Transverse colon (tissue), 4 donors: ENCODE results near the gene NKX2-8. TPM values are rescaled to one million over a fixed set of nuclear protein-coding genes. Genes with fewer than 3 reads are reported as not detected.

ENCODE experiments used
- DNase-seq: peaks from one replicate; pipeline ENCODE4 v3.0.0-alpha.2; 2019
- H3K27ac ChIP-seq, 4 donors: fragments of 200-600 bp; sonication (generic); 2 replicates each; pipeline ENCODE4 v1.5.1; 2016 to 2018; ENCODE audit warnings: inconsistent platforms in 4 of 4
- H3K27me3 ChIP-seq: fragments of 200-600 bp; sonication (generic); 2 replicates; pipeline ENCODE4 v1.5.1; 2017; ENCODE audit warnings: inconsistent platforms
- H3K36me3 ChIP-seq, 4 donors: fragments of 200-600 bp; sonication (generic); 2 replicates each; pipeline ENCODE4 v1.5.1; 2017 to 2019; ENCODE audit warnings: inconsistent platforms in 4 of 4
- H3K4me1 ChIP-seq, 4 donors: fragments of 200-600 bp; sonication (generic); 2 replicates each; pipeline ENCODE4 v1.5.1; 2017 to 2020; ENCODE audit warnings: inconsistent platforms in 4 of 4
- H3K4me3 ChIP-seq, 4 donors: fragments of 200-600 bp; sonication (generic); 1 replicate in 1 of 4; 2 replicates in 3 of 4; pipeline versions ENCODE4 v1.5.1 to v1.6.1; 2017 to 2019; ENCODE audit warnings: inconsistent platforms in 4 of 4
- H3K9me3 ChIP-seq, 2 donors: fragments of 200-600 bp; sonication (generic); 2 replicates each; pipeline ENCODE4 v1.5.1; 2017 to 2019; ENCODE audit warnings: inconsistent platforms in 2 of 2
- CTCF ChIP-seq, 5 experiments: fragments of 200-600 bp in 3 of 5; fragments of 450-650 bp in 2 of 5; sonication (generic) in 3 of 5; IDR thresholded peaks; 1 replicate in 2 of 5; 2 replicates in 3 of 5; pipeline ENCODE4 v1.5.1; 2016 to 2017; ENCODE audit warnings: antibody characterized with exemption in 5 of 5, inconsistent platforms in 3 of 5, mild to moderate bottlenecking in 2 of 5, moderate library complexity in 1 of 5
- EP300 ChIP-seq: sonication (generic); formaldehyde crosslinking; IDR thresholded peaks from one replicate; pipeline ENCODE4 v1.6.1; 2017; ENCODE audit warnings: antibody characterized with exemption, low read depth
- POLR2A ChIP-seq: fragments of 450-650 bp; IDR thresholded peaks from one replicate; pipeline ENCODE4 v1.6.1; 2016; ENCODE audit warnings: antibody characterized with exemption, mild to moderate bottlenecking, moderate library complexity
- POLR2AphosphoS5 ChIP-seq, 3 donors: sonication (generic); formaldehyde crosslinking; IDR thresholded peaks; one replicate each; pipeline ENCODE4 v1.6.1; 2016; ENCODE audit warnings: antibody characterized with exemption in 3 of 3
- WGBS, 2 donors: methylation state at CpG; one replicate each; pipeline ENCODE4 v1.1.5; 2018; ENCODE audit warnings: low coverage in 1 of 2; 5-methylcytosine and 5-hydroxymethylcytosine counted together
- in situ Hi-C, 4 donors: fragments of 200-750 bp; cut with MboI; loops; one replicate each; pipeline versions ENCODE4 v1.15.0 to v1.15.1; 2017; ENCODE audit warnings: low sequenced_read_pairs in 3 of 4, low pct_ligation_motif_present in 1 of 4, low pct_unique_long_range_greater_than_20kb in 1 of 4
- intact Hi-C: fragments of 100-400 bp; cut with DNase I; formaldehyde crosslinking; loops from one replicate; pipeline ENCODE4 v1.15.1; 2023; ENCODE audit warnings: low total_unique reads
- total RNA-seq, 4 donors: library from RNA; depleted of rRNA; stranded (reverse); fragments of >200 nt; gene quantifications; one replicate each; pipeline ENCODE4 v1.1.0, GENCODE V29; 2016

The NKX2-8 gene
- total RNA-seq, result not detected

GRCh38 chr14:36582011-36582873 lies at the start of gene NKX2-8:
TSS of gene NKX2-8 (minus strand) at chr14:36582614. CDS start at chr14:36582389, 225 bp downstream.
- H3K4me1 ChIP-seq, result peaks cover 0 to 30% (median 23%) of the 10 kb centered on the region in 4 donors
- no peak within 1 kb of the TSS for H3K27ac ChIP-seq
- peaks cover 100% of the 10 kb centered on the region for H3K27me3 ChIP-seq
- peak within 1 kb of the TSS in 3 of 4 donors; percentile 12 to 51 (median 34) for H3K4me3 ChIP-seq
- intact Hi-C loops (no loop called here), in situ Hi-C loops (no loop called here)
- H3K36me3 ChIP-seq, result no peaks in the 10 kb centered on the region
- WGBS, 2 donors, result 13% methylated on average over 31 of the region's 62 CpGs; no CpG with 5 or more reads in 1 of the 2 donors
- no peak for TF ChIP-seq POLR2A
- TF ChIP-seq POLR2AphosphoS5 (IDR thresholded peaks at IDR 0.05), result no peak
- TF ChIP-seq CTCF (IDR thresholded peaks at IDR 0.05), result no peak
- no peak for TF ChIP-seq EP300
- no peaks in the 10 kb centered on the region for H3K9me3 ChIP-seq
- DNase-seq, result no peak

GRCh38 chr14:36627981-36628380 lies 45.6 kb upstream of the NKX2-8 start:
- Histone ChIP-seq H3K27ac (no peak overlapping the region), H3K4me1 (no peaks in the 10 kb centered on the region), H3K9me3 (no peaks in the 10 kb centered on the region), H3K4me3 (no peak overlapping the region), H3K27me3 (peaks cover 11% of the 10 kb centered on the region), H3K36me3 (no peaks in the 10 kb centered on the region)
- in situ Hi-C loops (loop anchor here in 1 of 4 donors (25.0 kb wide), 1 partner anchor 309 kb away; no protein-coding TSS in a partner anchor), intact Hi-C loops (no loop called here)
- no peak for DNase-seq
- TF ChIP-seq EP300 (no peak), POLR2A (no peak), CTCF (IDR thresholded peaks at IDR 0.05) (no peak), POLR2AphosphoS5 (IDR thresholded peaks at IDR 0.05) (no peak)
- 72 to 100% methylated on average over 1 to 3 of the region's 3 CpGs for WGBS, 2 donors

GRCh38 chr14:36626151-36626550 lies 43.7 kb upstream of the NKX2-8 start:
- H3K4me3 ChIP-seq, result no peak overlapping the region
- no peak for TF ChIP-seq POLR2AphosphoS5 (IDR thresholded peaks at IDR 0.05)
- TF ChIP-seq CTCF (IDR thresholded peaks at IDR 0.05), result no peak
- TF ChIP-seq POLR2A, result no peak
- TF ChIP-seq EP300, result no peak
- no peaks in the 10 kb centered on the region for H3K36me3 ChIP-seq
- no peak overlapping the region for H3K27ac ChIP-seq
- DNase-seq, result no peak
- H3K27me3 ChIP-seq, result peaks cover 5% of the 10 kb centered on the region
- in situ Hi-C loops (loop anchor here in 1 of 4 donors (25.0 kb wide), 1 partner anchor 311 kb away; no protein-coding TSS in a partner anchor), intact Hi-C loops (no loop called here)
- WGBS, 2 donors, result 65 to 100% methylated on average over 1 to 4 of the region's 4 CpGs
- H3K4me1 ChIP-seq, result no peaks in the 10 kb centered on the region
- no peaks in the 10 kb centered on the region for H3K9me3 ChIP-seq

- Histone ChIP-seq H3K27me3 (peaks cover 5% of the 10 kb centered on the region), H3K36me3 (no peaks in the 10 kb centered on the region), H3K9me3 (no peaks in the 10 kb centered on the region), H3K4me1 (no peaks in the 10 kb centered on the region), H3K4me3 (no peak overlapping the region), H3K27ac (no peak overlapping the region)
- intact Hi-C loops (no loop called here), in situ Hi-C loops (loop anchor here in 1 of 4 donors (25.0 kb wide), 1 partner anchor 312 kb away; no protein-coding TSS in a partner anchor)
- 81% methylated on average over 4 of the region's 4 CpGs; no CpG with 5 or more reads in 1 of the 2 donors for WGBS, 2 donors
- DNase-seq, result no peak
- TF ChIP-seq EP300 (no peak), POLR2A (no peak), CTCF (IDR thresholded peaks at IDR 0.05) (no peak), POLR2AphosphoS5 (IDR thresholded peaks at IDR 0.05) (no peak)
These were observed 43.0 kb upstream of the NKX2-8 start for GRCh38 chr14:36625436-36625835.
